Heart right ventricle (tissue), 16 donors: ENCODE results near the gene FHAD1. TPM values are rescaled to one million over a fixed set of nuclear protein-coding genes. Genes with fewer than 3 reads are reported as not detected.

Source experiments
- ATAC-seq, 8 donors: fragments of 200-7000 bp; cut with Tn5 transposase; one replicate each; pipeline ENCODE4 v1.9.1; 2020; ENCODE audit warnings: mild to moderate bottlenecking in 8 of 8, moderate library complexity in 8 of 8, moderate number of reproducible peaks in 1 of 8
- DNase-seq, 2 donors: peaks; one replicate each; pipeline ENCODE4 v3.0.0-alpha.2; 2020
- H3K27ac ChIP-seq, 10 donors: fragments of 200-600 bp; sonication (generic) in 2 of 10; one replicate each; pipeline versions ENCODE4 v1.5.0 to v1.8.0; 2020 to 2022; ENCODE audit warnings: mild to moderate bottlenecking in 3 of 10
- H3K27me3 ChIP-seq, 7 donors: fragments of 200-600 bp; one replicate each; pipeline ENCODE4 v1.8.0; 2021 to 2022; ENCODE audit warnings: mild to moderate bottlenecking in 2 of 7
- H3K36me3 ChIP-seq, 9 donors: fragments of 200-600 bp; sonication (generic) in 1 of 9; one replicate each; pipeline versions ENCODE4 v1.5.0 to v1.8.0; 2020 to 2022; ENCODE audit warnings: mild to moderate bottlenecking in 2 of 9
- H3K4me1 ChIP-seq, 9 donors: fragments of 200-600 bp; sonication (generic) in 1 of 9; one replicate each; pipeline versions ENCODE4 v1.5.0 to v1.8.0; 2020 to 2022; ENCODE audit warnings: mild to moderate bottlenecking in 4 of 9
- H3K4me3 ChIP-seq, 10 donors: fragments of 200-600 bp; sonication (generic) in 2 of 10; one replicate each; pipeline versions ENCODE4 v1.5.0 to v1.8.0; 2020 to 2022; ENCODE audit warnings: mild to moderate bottlenecking in 7 of 10, moderate library complexity in 2 of 10
- H3K9me3 ChIP-seq, 11 donors: fragments of 200-600 bp in 10 of 11; sonication (generic) in 2 of 11; one replicate each; pipeline versions ENCODE4 v1.5.0 to v1.8.0; 2013 to 2022; ENCODE audit warnings: mild to moderate bottlenecking in 2 of 11, control low read depth in 1 of 11, moderate library complexity in 1 of 11
- WGBS, 2 donors: extraction: QIAGEN DNeasy Blood & Tissue Kit; methylation state at CpG; one replicate each; pipeline ENCODE4 v1.1.7; 2013; ENCODE audit warnings: inconsistent platforms in 1 of 2; 5-methylcytosine and 5-hydroxymethylcytosine counted together
- intact Hi-C, 10 donors: fragments of 100-400 bp; cut with DNase I; formaldehyde crosslinking; loops; one replicate each; pipeline versions ENCODE4 v1.11.1 to v1.14.2; 2022
- polyA plus RNA-seq, 2 donors: library from polyadenylated mRNA; stranded (reverse); fragments of 200-250 nt; gene quantifications; one replicate each; pipeline ENCODE4 v1.2.3, GENCODE V29; 2013
- total RNA-seq, 10 donors: library from RNA; stranded (reverse); fragmentation: NEBNext Ultra II Directional in 3 of 10; extraction: Animal tissue kit (Norgen Biotek cat#: 25700) in 3 of 10; gene quantifications; one replicate each; pipeline versions ENCODE4 v1.2.1 to v1.2.4, GENCODE V29; 2021 to 2023
- TF ChIP-seq, protein P1 (sequence below), 9 donors: fragments of 200-600 bp; sonication (generic) in 2 of 9; IDR thresholded peaks; one replicate each; pipeline versions ENCODE4 v1.5.0 to v1.8.0; 2021 to 2022; ENCODE audit warnings: antibody characterized with exemption in 9 of 9, mild to moderate bottlenecking in 5 of 9, moderate library complexity in 1 of 9
- donor health status: Arrhythmogenic right ventricular cardiomyopathy.
- donor health status: ischemic (EF 13 %, LVEDD 7.1; RV severe dilation, severe dysfunction).
- donor health status: healthy with polysubstance abuse.
- donor health status: DM: no; HTN: yes; CAD: no.
- donor health status: DM: no; HTN: no; CAD: no.
- donor health status: ischemic (EF 25% LVEDD 6.9; RV normal size, moderate dysfunction).
- donor health status: ischemic (EF 25% LVEDD 5.7; RV mildly dilated, moderate dysfunction).
- donor health status: healthy.
- donor health status: DM: yes; HTN: yes; CAD: no.
- donor health status: Ischemic cardiomyopathy.
- donor health status: ischemic (EF 35%, LVEDD 5.7; RV mildly dilated, moderate dysfunction).
- donor health status: nonischemic (EF 11% LVEDD 7.7; RV severe dilation, severe dysfunction).
- donor health status: DM: yes; HTN: yes; CAD: no.
- donor health status: PGD.
- donor health status: ischemic (EF 29% LVEDD 5.4; RV normal size, mild dysfunction).
- donor health status: nonischemic (EF 23%, LVEDD 6.1; RV moderate dilation, normal function).

FHAD1 gene
- total and polyA plus RNA-seq, 12 donors = 0.06 to 1.0 (median 0.12) TPM; not detected in 5

DNA sequence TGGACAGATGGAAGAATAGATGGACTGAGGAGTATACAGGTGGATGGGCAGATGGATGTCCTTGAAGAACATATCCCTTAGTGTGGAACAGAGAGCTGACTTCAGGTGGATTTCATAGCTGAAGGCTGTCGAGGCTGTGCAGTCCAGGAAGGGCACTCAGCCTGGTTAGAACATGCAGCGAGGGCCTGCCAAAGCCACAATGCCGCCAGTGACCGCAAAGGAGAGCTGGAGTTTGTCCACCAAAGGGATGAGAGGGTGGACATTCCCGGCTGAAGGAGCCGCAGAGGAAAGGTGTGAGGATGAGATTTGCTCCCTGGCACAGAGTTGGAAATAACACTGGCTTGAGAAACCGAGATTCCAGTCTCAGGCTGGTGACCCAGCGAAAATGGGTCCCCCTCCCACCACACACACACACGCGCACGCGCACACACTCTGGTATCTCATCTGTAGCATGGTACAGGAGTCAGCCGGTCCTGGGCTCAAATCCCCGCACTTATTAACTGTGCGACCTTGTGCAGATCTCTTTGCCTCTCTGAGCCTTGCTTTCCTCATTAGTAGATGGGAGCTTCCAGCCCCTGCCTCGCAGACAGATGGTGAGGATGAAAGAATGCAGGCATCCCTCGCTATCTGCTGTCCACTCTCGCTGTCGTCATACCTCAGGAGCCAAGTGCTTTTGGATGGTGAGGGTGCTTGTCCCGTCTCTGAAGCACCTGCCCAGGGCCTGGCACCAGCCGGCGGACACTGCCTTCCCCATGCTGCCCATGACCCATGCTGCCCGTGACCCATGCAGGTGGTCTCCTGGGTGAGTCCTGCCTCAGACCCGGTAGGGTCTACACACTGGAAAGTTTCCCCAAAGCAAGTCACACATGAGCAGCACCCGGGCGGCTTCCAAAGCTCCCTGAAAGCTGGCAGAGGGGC, 135.8 kb downstream of the FHAD1 start:
- DNase-seq = no peak

DNA sequence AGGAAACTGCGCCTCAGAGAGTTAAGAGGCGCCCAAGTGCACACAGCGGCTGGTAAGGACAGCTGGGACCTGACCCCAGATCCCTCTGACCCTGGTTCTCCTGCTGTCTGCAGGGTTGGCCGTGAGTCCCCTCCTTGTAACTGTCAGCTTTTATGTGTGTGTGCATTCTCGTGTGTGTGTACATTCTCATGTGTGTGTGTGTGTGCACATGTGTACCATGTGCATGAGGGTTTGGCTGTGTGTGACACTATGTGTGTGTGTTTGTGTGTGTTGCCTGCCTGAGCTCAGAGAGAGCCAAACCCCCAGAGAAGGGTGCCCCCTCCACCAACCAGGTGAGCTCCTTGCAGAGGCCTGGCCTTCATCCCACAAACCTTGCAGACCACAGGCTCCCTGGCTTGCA, 136.8 kb downstream of the FHAD1 start:
- 97 to 98% methylated on average over 5 of the region's 5 CpGs for WGBS, 2 donors
- DNase-seq (no peak), ATAC-seq (no peak)

More for the DNA sequence above, 135.8 kb downstream of the FHAD1 start:
- Histone ChIP-seq H3K4me1 (peaks cover 0 to 16% (median 5%) of the 10 kb centered on the region in 9 donors), H3K36me3 (no peaks in the 10 kb centered on the region), H3K9me3 (no peaks in the 10 kb centered on the region), H3K4me3 (no peak overlapping the region), H3K27me3 (peaks cover 0 to 42% (median 28%) of the 10 kb centered on the region in 7 donors), H3K27ac (no peak overlapping the region)
- peak in 3 of 8 donors; percentile 27 to 40 (median 32) for ATAC-seq
- intact Hi-C loops = loop anchor here in 1 of 10 donors (10.0 kb wide), 1 partner anchor 62 kb away; no protein-coding TSS in a partner anchor
- TF ChIP-seq, protein P1, sequence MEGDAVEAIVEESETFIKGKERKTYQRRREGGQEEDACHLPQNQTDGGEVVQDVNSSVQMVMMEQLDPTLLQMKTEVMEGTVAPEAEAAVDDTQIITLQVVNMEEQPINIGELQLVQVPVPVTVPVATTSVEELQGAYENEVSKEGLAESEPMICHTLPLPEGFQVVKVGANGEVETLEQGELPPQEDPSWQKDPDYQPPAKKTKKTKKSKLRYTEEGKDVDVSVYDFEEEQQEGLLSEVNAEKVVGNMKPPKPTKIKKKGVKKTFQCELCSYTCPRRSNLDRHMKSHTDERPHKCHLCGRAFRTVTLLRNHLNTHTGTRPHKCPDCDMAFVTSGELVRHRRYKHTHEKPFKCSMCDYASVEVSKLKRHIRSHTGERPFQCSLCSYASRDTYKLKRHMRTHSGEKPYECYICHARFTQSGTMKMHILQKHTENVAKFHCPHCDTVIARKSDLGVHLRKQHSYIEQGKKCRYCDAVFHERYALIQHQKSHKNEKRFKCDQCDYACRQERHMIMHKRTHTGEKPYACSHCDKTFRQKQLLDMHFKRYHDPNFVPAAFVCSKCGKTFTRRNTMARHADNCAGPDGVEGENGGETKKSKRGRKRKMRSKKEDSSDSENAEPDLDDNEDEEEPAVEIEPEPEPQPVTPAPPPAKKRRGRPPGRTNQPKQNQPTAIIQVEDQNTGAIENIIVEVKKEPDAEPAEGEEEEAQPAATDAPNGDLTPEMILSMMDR (IDR thresholded peaks at IDR 0.05) = no peak
- 76 to 79% methylated on average over 26 of the region's 26 CpGs for WGBS, 2 donors

DNA sequence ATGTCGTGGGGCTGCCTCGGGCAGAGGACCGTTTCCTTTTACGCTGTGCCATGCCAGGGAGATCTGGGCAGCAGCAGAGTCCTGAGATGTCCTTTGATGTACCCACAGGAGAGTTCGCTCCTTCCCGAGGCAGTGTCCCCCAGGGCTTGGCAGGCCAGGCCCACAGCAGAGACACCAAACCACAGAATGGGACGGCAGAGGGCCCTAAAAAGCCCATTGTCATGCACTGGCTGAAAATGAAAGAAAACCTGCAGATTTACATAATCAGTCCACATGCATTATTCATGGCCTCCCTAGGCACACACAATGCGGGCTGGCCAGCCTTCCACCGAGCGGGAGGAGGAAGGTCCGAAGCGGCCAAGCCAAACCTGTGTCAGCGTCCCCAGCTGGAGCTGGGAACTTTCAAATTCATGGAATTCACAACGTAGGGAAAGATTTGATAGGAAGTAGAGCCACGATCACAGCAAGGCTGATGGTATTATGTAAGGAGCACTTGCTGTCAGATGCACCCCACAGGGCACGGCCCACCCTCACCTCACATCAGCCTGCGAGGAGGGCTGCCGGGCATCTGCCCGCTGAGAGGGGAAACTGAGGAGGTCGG, 137.4 kb downstream of the FHAD1 start:
- Histone ChIP-seq H3K36me3 (no peaks in the 10 kb centered on the region), H3K27me3 (peaks cover 0 to 54% (median 30%) of the 10 kb centered on the region in 7 donors), H3K27ac (no peak overlapping the region), H3K4me3 (peak overlapping the region in 1 of 10 donors; percentile 18), H3K9me3 (no peaks in the 10 kb centered on the region), H3K4me1 (peaks cover 0 to 16% (median 5%) of the 10 kb centered on the region in 9 donors)
- ATAC-seq (peak in 4 of 8 donors; percentile 39 to 56 (median 50)), DNase-seq (no peak)
- TF ChIP-seq, protein P1 (IDR thresholded peaks at IDR 0.05) = no peak
- WGBS, 2 donors = 64% methylated on average over 20 of the region's 20 CpGs
- intact Hi-C loops = loop anchor here in 1 of 10 donors (10.0 kb wide), 1 partner anchor 60 kb away; no protein-coding TSS in a partner anchor

More for the DNA sequence above, 136.8 kb downstream of the FHAD1 start:
- intact Hi-C loops = loop anchor here in 1 of 10 donors (10.0 kb wide), 1 partner anchor 61 kb away; no protein-coding TSS in a partner anchor
- no peaks in the 10 kb centered on the region for H3K9me3 ChIP-seq
- no peak overlapping the region for H3K27ac ChIP-seq
- TF ChIP-seq, protein P1 (IDR thresholded peaks at IDR 0.05) = no peak
- no peaks in the 10 kb centered on the region for H3K36me3 ChIP-seq
- peaks cover 0 to 48% (median 30%) of the 10 kb centered on the region in 7 donors for H3K27me3 ChIP-seq
- no peak overlapping the region for H3K4me3 ChIP-seq
- H3K4me1 ChIP-seq = peaks cover 0 to 16% (median 5%) of the 10 kb centered on the region in 9 donors

DNA sequence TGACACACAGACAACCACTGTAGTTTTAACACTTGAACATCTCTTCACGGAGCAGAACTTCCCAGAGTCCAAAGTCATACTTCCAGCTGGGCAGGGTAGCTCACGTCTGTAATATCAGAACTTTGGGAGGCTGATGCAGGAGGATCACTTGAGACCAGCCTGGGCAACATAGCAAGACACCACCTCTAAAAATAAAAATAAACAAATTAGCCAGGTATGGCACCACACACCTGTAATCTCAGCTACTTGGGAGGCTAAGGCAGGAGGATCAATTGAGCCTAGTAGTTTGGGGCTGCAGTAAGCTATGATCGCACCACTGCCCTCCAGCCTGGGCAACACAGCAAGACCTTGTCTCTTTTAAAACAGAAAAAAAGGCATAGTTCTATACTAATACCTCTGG, 138.4 kb downstream of the FHAD1 start:
- H3K27me3 ChIP-seq = peaks cover 0 to 51% (median 30%) of the 10 kb centered on the region in 7 donors

More for the DNA sequence above, 138.4 kb downstream of the FHAD1 start:
- H3K27ac ChIP-seq = no peak overlapping the region
- WGBS, 2 donors = 94 to 97% methylated on average over 3 of the region's 3 CpGs
- H3K4me3 ChIP-seq = no peak overlapping the region
- no peaks in the 10 kb centered on the region for H3K9me3 ChIP-seq
- DNase-seq (no peak), ATAC-seq (no peak)
- TF ChIP-seq, protein P1 (IDR thresholded peaks at IDR 0.05) = no peak
- intact Hi-C loops = loop anchor here in 1 of 10 donors (10.0 kb wide), 1 partner anchor 59 kb away; no protein-coding TSS in a partner anchor
- peaks cover 0 to 16% (median 5%) of the 10 kb centered on the region in 9 donors for H3K4me1 ChIP-seq
- H3K36me3 ChIP-seq = no peaks in the 10 kb centered on the region
